ENCODE data around the gene GREB1L.

GRCh38 chr18:21452796-21453510, 210.9 kb downstream of the GREB1L start:
- TF ChIP-seq POLR2A (IDR thresholded peaks at IDR 0.05; ENCODE audit: low read depth, low read length), result no peak
- TF ChIP-seq SPI1 (IDR thresholded peaks at IDR 0.05; ENCODE audit: low read depth, low read length), result no peak
- no peak for TF ChIP-seq POLR2AphosphoS5 (IDR thresholded peaks at IDR 0.05; ENCODE audit: low read depth, low read length)
- no peak for TF ChIP-seq TAF1 (IDR thresholded peaks at IDR 0.05; ENCODE audit: low read depth, low read length)
- no peak for TF ChIP-seq POU2F2 (IDR thresholded peaks at IDR 0.05; ENCODE audit: low read depth, low read length)
